ENCODE measurements around the gene SLCO3A1. TPM values are rescaled to one million over a fixed set of nuclear protein-coding genes. Genes with fewer than 3 reads are reported as not detected.

SLCO3A1 gene
- total and polyA plus RNA-seq, 2 of the 8 experiments (the other 6 are each of a cell fraction or from before 2014, with no cell fraction given), result 15.1 to 20.4 TPM

DNA sequence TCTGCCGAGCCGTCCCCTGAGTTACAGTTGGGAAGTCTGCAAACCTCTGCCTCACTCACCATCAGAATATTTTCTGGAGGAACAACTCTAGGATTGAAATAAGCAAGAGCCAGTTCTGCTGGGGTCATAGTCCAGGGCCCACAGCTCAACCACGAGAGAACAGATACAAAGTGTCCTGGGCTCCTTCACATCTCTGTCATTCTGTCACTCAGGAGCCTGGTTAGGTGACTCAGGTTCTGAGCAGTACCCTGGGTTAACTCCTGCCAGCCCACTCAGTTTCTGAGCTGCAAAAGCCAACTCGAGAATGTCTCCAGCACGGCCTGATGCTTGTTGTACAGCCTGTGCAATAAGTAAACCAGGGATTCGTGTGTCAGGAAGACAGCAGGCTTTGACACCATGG lies 155.7 kb downstream of the SLCO3A1 start:
- H3K27me3 ChIP-seq (replicated peaks in 1 of 4; ENCODE audit: control insufficient read depth in 3 of 4, extremely low read depth in 1 of 4, insufficient read depth in 3 of 4, low read length in 3 of 4), result no peaks in the 10 kb centered on the region
- H3K56ac ChIP-seq (replicated peaks; ENCODE audit: insufficient read length, low read depth, low read length), result no peak overlapping the region
- H2BK12ac ChIP-seq (ENCODE audit: low read depth, low read length), result no peak overlapping the region; the same call in 1 of the 2 replicates
- H4K91ac ChIP-seq (replicated peaks; ENCODE audit: insufficient read length, low read length), result no peak overlapping the region
- H2BK15ac ChIP-seq (ENCODE audit: low read length), result no peak overlapping the region
- H2AFZ ChIP-seq (ENCODE audit: low read length), result no peak overlapping the region
- no peak overlapping the region for H4K8ac ChIP-seq (ENCODE audit: extremely low read depth, insufficient read depth, low read length)
- H2BK120ac ChIP-seq (replicated peaks; ENCODE audit: low read depth, low read length), result no peak overlapping the region
- DNase-seq (ENCODE audit: low read depth in 1 of 2, low spot score in 2 of 2) (no peak), FAIRE-seq (no peak)
- 93% methylated on average over 6 of the region's 6 CpGs; no CpG with 5 or more reads in 1 of the 2 experiments for WGBS, 2 experiments (ENCODE audit: extremely low coverage in 1 of 2, insufficient coverage in 1 of 2, insufficient read length in 1 of 2, insufficient replicate concordance in 2 of 2, low coverage in 1 of 2, low lambda C conversion rate in 2 of 2, missing lambda C conversion rate in 1 of 2)
- no peaks in the 10 kb centered on the region for H3K23me2 ChIP-seq (ENCODE audit: low read depth, low read length)
- no peak overlapping the region for H2AK5ac ChIP-seq (ENCODE audit: low read depth, low read length)
- no peaks in the 10 kb centered on the region for H4K20me1 ChIP-seq (replicated peaks in 1 of 2; ENCODE audit: control insufficient read depth in 1 of 2, insufficient read depth in 2 of 2, low read length in 2 of 2)
- H3K27ac ChIP-seq (ENCODE audit: low read depth, low read length), result no peak overlapping the region
- CTCF ChIA-PET (ENCODE audit: partially characterized antibody), result interaction anchor here (0.8 to 1.5 kb wide), 5 partner anchors 18 to 70 kb away, joined by 3 to 4 read pairs (median 4); no protein-coding TSS in a partner anchor
- H3K4ac ChIP-seq (replicated peaks; ENCODE audit: insufficient read length, low read depth, low read length), result no peak overlapping the region
- POLR2A ChIA-PET (ENCODE audit: partially characterized antibody), result interaction anchor here (1.5 kb wide), 1 partner anchor 15 kb away, joined by 4 read pairs; no protein-coding TSS in a partner anchor
- H3K14ac ChIP-seq (ENCODE audit: insufficient read length), result no peak overlapping the region
- no peak overlapping the region for H4K5ac ChIP-seq (ENCODE audit: insufficient read length, low read depth, low read length)
- no peaks in the 10 kb centered on the region for H3K36me3 ChIP-seq (ENCODE audit: control insufficient read depth in 2 of 4, insufficient read depth in 4 of 4, low read length in 3 of 4)
- H2BK5ac ChIP-seq (ENCODE audit: low read depth, low read length), result no peak overlapping the region
- no peak overlapping the region for H2BK20ac ChIP-seq (ENCODE audit: low read length)
- 0 out of 2 replicates have a peak, but pooled peaks cover 3% of the 10 kb centered on the region for H3K79me1 ChIP-seq (ENCODE audit: low read depth, low read length)
- no peak overlapping the region for H3K23ac ChIP-seq (ENCODE audit: insufficient read length)
- H3K4me2 ChIP-seq (ENCODE audit: insufficient read depth in 1 of 2, low read depth in 2 of 2, low read length in 2 of 2), result no peak overlapping the region
- no peak overlapping the region for H3K18ac ChIP-seq (ENCODE audit: extremely low read depth, low read length)
- H3K4me3 ChIP-seq (ENCODE audit: extremely low read depth in 1 of 4, insufficient read depth in 2 of 4, low read depth in 3 of 4, low read length in 4 of 4), result no peak overlapping the region
- no peaks in the 10 kb centered on the region for H3K79me2 ChIP-seq (ENCODE audit: control insufficient read depth in 1 of 2, insufficient read depth in 2 of 2, low read length in 2 of 2)
- H3K4me1 ChIP-seq (replicated peaks in 1 of 4; ENCODE audit: control insufficient read depth in 3 of 4, insufficient read depth in 4 of 4, low read length in 3 of 4), result peaks cover 11 to 23% (median 19%) of the 10 kb centered on the region in 4 experiments
- no peak for TF ChIP-seq CHD1 (IDR thresholded peaks at IDR 0.05; ENCODE audit: low read depth, low read length)
- TF ChIP-seq ZNF274 (IDR thresholded peaks at IDR 0.05; ENCODE audit: borderline replicate concordance, extremely low read depth, low read length), result no peak
- TF ChIP-seq SAP30 (IDR thresholded peaks at IDR 0.05; ENCODE audit: insufficient read depth, insufficient replicate concordance, low read length), result no peak
- TF ChIP-seq, protein P1, sequence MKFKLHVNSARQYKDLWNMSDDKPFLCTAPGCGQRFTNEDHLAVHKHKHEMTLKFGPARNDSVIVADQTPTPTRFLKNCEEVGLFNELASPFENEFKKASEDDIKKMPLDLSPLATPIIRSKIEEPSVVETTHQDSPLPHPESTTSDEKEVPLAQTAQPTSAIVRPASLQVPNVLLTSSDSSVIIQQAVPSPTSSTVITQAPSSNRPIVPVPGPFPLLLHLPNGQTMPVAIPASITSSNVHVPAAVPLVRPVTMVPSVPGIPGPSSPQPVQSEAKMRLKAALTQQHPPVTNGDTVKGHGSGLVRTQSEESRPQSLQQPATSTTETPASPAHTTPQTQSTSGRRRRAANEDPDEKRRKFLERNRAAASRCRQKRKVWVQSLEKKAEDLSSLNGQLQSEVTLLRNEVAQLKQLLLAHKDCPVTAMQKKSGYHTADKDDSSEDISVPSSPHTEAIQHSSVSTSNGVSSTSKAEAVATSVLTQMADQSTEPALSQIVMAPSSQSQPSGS (IDR thresholded peaks at IDR 0.05; ENCODE audit: low read length), result no peak
- TF ChIP-seq RBBP5 (IDR thresholded peaks at IDR 0.05; ENCODE audit: borderline replicate concordance, low read depth, low read length), result no peak
- TF ChIP-seq RXRA (IDR thresholded peaks at IDR 0.05; ENCODE audit: insufficient read depth, low read depth, low read length), result no peak
- TF ChIP-seq CBX5 (IDR thresholded peaks at IDR 0.05; ENCODE audit: low read depth, low read length), result no peak
- TF ChIP-seq JUN (IDR thresholded peaks at IDR 0.05; ENCODE audit: low read depth, low read length), result no peak
- H3K9me3 ChIP-seq (ENCODE audit: insufficient read depth in 2 of 2, low read depth in 1 of 2, low read length in 1 of 2), result no peaks in the 10 kb centered on the region
- H3K9ac ChIP-seq (replicated peaks in 1 of 4; ENCODE audit: extremely low read depth in 1 of 4, low read depth in 3 of 4, low read length in 3 of 4), result no peak overlapping the region
